ENCODE results near the gene PDE8A.

The PDE8A gene

GRCh38 chr15:85000189-85000864 lies 18.7 kb downstream of the PDE8A start:
- Histone ChIP-seq H3K9me3 (replicated peaks; ENCODE audit: insufficient read depth, low read length) (no peaks in the 10 kb centered on the region), H2AFZ (ENCODE audit: low read length) (no peak overlapping the region), H3K4me3 (ENCODE audit: low read length) (no peak overlapping the region), H3K4me2 (ENCODE audit: low read depth, low read length) (no peak overlapping the region), H4K20me1 (ENCODE audit: insufficient read depth, low read length) (no peaks in the 10 kb centered on the region), H3K36me3 (replicated peaks; ENCODE audit: insufficient read depth, low read length) (no peaks in the 10 kb centered on the region), H3K27ac (ENCODE audit: low read length) (no peak overlapping the region), H3K9me2 (replicated peaks; ENCODE audit: insufficient read depth, low read length) (no peaks in the 10 kb centered on the region), H3K79me2 (ENCODE audit: low read length) (peaks cover 5% of the 10 kb centered on the region; the same call in 1 of the 2 replicates), H3K27me3 (replicated peaks; ENCODE audit: insufficient read depth, low read length) (no peaks in the 10 kb centered on the region), H3F3A (ENCODE audit: insufficient read depth, low read length) (no peaks in the 10 kb centered on the region), H3K9ac (ENCODE audit: low read length) (no peak overlapping the region), H3K4me1 (ENCODE audit: low read length) (peaks cover 14% of the 10 kb centered on the region)
- DNase-seq = no peak
- no peak for TF ChIP-seq CTCF (IDR thresholded peaks at IDR 0.05; ENCODE audit: low read length)
- TF ChIP-seq EZH2phosphoT487 (IDR thresholded peaks at IDR 0.05; ENCODE audit: low read length) = no peak
- TF ChIP-seq EZH2 (optimal IDR thresholded peaks at IDR 0.05; ENCODE audit: low read depth, low read length) = no peak

- peaks cover 4% of the 10 kb centered on the region; the same call in 1 of the 2 replicates for H3K79me2 ChIP-seq (ENCODE audit: low read length)
- no peaks in the 10 kb centered on the region for H3F3A ChIP-seq (ENCODE audit: insufficient read depth, low read length)
- H4K20me1 ChIP-seq (ENCODE audit: insufficient read depth, low read length) = no peaks in the 10 kb centered on the region
- no peaks in the 10 kb centered on the region for H3K27me3 ChIP-seq (replicated peaks; ENCODE audit: insufficient read depth, low read length)
- H3K9ac ChIP-seq (ENCODE audit: low read length) = no peak overlapping the region
- no peak overlapping the region for H3K4me2 ChIP-seq (ENCODE audit: low read depth, low read length)
- no peak overlapping the region for H2AFZ ChIP-seq (ENCODE audit: low read length)
- H3K36me3 ChIP-seq (replicated peaks; ENCODE audit: insufficient read depth, low read length) = no peaks in the 10 kb centered on the region
- H3K9me3 ChIP-seq (replicated peaks; ENCODE audit: insufficient read depth, low read length) = no peaks in the 10 kb centered on the region
- no peak overlapping the region for H3K27ac ChIP-seq (ENCODE audit: low read length)
- H3K4me1 ChIP-seq (ENCODE audit: low read length) = peaks cover 14% of the 10 kb centered on the region
- H3K9me2 ChIP-seq (replicated peaks; ENCODE audit: insufficient read depth, low read length) = no peaks in the 10 kb centered on the region
- H3K4me3 ChIP-seq (ENCODE audit: low read length) = no peak overlapping the region
- TF ChIP-seq CTCF (IDR thresholded peaks at IDR 0.05; ENCODE audit: low read length) = no peak
- TF ChIP-seq EZH2 (optimal IDR thresholded peaks at IDR 0.05; ENCODE audit: low read depth, low read length) = no peak
- no peak for TF ChIP-seq EZH2phosphoT487 (IDR thresholded peaks at IDR 0.05; ENCODE audit: low read length)
- no peak for DNase-seq
These were observed 19.3 kb downstream of the PDE8A start for GRCh38 chr15:85000937-85001336.

- no peaks in the 10 kb centered on the region for H3K27me3 ChIP-seq (replicated peaks; ENCODE audit: insufficient read depth, low read length)
- H3K9me3 ChIP-seq (replicated peaks; ENCODE audit: insufficient read depth, low read length) = no peaks in the 10 kb centered on the region
- H3K4me1 ChIP-seq (ENCODE audit: low read length) = peaks cover 14% of the 10 kb centered on the region
- DNase-seq = peak; percentile 19
- H3F3A ChIP-seq (ENCODE audit: insufficient read depth, low read length) = no peaks in the 10 kb centered on the region
- peaks cover 9% of the 10 kb centered on the region; the same call in 1 of the 2 replicates for H3K79me2 ChIP-seq (ENCODE audit: low read length)
- no peak overlapping the region for H2AFZ ChIP-seq (ENCODE audit: low read length)
- no peak overlapping the region for H3K4me3 ChIP-seq (ENCODE audit: low read length)
- no peak overlapping the region for H3K27ac ChIP-seq (ENCODE audit: low read length)
- H3K36me3 ChIP-seq (replicated peaks; ENCODE audit: insufficient read depth, low read length) = no peaks in the 10 kb centered on the region
- H3K9me2 ChIP-seq (replicated peaks; ENCODE audit: insufficient read depth, low read length) = no peaks in the 10 kb centered on the region
- H4K20me1 ChIP-seq (ENCODE audit: insufficient read depth, low read length) = no peaks in the 10 kb centered on the region
- TF ChIP-seq CTCF (IDR thresholded peaks at IDR 0.05; ENCODE audit: low read length) (no peak), EZH2 (optimal IDR thresholded peaks at IDR 0.05; ENCODE audit: low read depth, low read length) (no peak), EZH2phosphoT487 (IDR thresholded peaks at IDR 0.05; ENCODE audit: low read length) (no peak)
- no peak overlapping the region for H3K9ac ChIP-seq (ENCODE audit: low read length)
- H3K4me2 ChIP-seq (ENCODE audit: low read depth, low read length) = no peak overlapping the region
These were observed 20.9 kb downstream of the PDE8A start for GRCh38 chr15:85002517-85002916.
